ENCODE results near the gene MAP4K5. TPM values are rescaled to one million over a fixed set of nuclear protein-coding genes. Genes with fewer than 3 reads are reported as not detected.

MAP4K5 gene
- total RNA-seq, 1 experiment from 2014 or later: 17.2 TPM

Other genes starting within 250 kb of the MAP4K5 start
- gene L2HGDH, start 220.3 kb downstream of the MAP4K5 start, total RNA-seq (2014; rRNA removed; shearing (Covaris generic)): 17.4 and 18.2 TPM in 2 replicates
- 8.0 and 8.2 TPM in 2 replicates for gene DMAC2L, start 220.2 kb downstream of the MAP4K5 start, total RNA-seq (2014; rRNA removed; shearing (Covaris generic))
- 5.8 and 16.4 TPM in 2 replicates for gene CDKL1, start 135.7 kb downstream of the MAP4K5 start, total RNA-seq (2014; rRNA removed; shearing (Covaris generic))
- 1.9 and 2.8 TPM in 2 replicates for gene ATL1, start 27.6 kb upstream of the MAP4K5 start, total RNA-seq (2014; rRNA removed; shearing (Covaris generic))
- gene SAV1, start 135.7 kb upstream of the MAP4K5 start, total RNA-seq (2014; rRNA removed; shearing (Covaris generic)): 28.4 and 36.0 TPM in 2 replicates